LNCAP (cell line): ENCODE measurements around the gene C11orf91.

ENCODE experiments used
- CTCF ChIP-seq: fragments of 450-650 bp; IDR thresholded peaks from 2 replicates; pipeline ENCODE4 v1.5.1; 2017; ENCODE audit warnings: mild to moderate bottlenecking

C11orf91 gene

GRCh38 chr11:33697997-33698396 is 2.6 kb downstream of the C11orf91 start:
- TF ChIP-seq CTCF: no peak

- no peak for TF ChIP-seq CTCF
These were observed 3.5 kb downstream of the C11orf91 start for GRCh38 chr11:33696931-33697638.

GRCh38 chr11:33696411-33696810 is 4.2 kb downstream of the C11orf91 start:
- no peak for TF ChIP-seq CTCF

GRCh38 chr11:33695051-33695566 is 5.5 kb downstream of the C11orf91 start:
- TF ChIP-seq CTCF: no peak

- no peak for TF ChIP-seq CTCF
These were observed 6.1 kb downstream of the C11orf91 start for GRCh38 chr11:33694346-33695050.

GRCh38 chr11:33692541-33692940 is 8.1 kb downstream of the C11orf91 start:
- no peak for TF ChIP-seq CTCF

GRCh38 chr11:33692013-33692504 is 8.6 kb downstream of the C11orf91 start:
- TF ChIP-seq CTCF: no peak
